Endodermal cell (in vitro differentiated cells): ENCODE data around the gene DGKD. TPM values are rescaled to one million over a fixed set of nuclear protein-coding genes. Genes with fewer than 3 reads are reported as not detected.

Experiments used
- DNase-seq: peaks from one replicate; pipeline ENCODE4 v3.0.0-alpha.2; 2017
- H3K27ac ChIP-seq: 2 replicates; pipeline ENCODE4 v1.5.1; 2013; ENCODE audit warnings: mild to moderate bottlenecking, low read depth, low read length, moderate library complexity
- H3K27me3 ChIP-seq: 2 replicates; pipeline ENCODE4 v1.6.1; 2013; ENCODE audit warnings: mild to moderate bottlenecking, low read length, moderate library complexity; ENCODE audit not compliant: insufficient read depth, control insufficient read depth, poor library complexity, severe bottlenecking
- H3K36me3 ChIP-seq: 2 replicates; pipeline ENCODE4 v1.7.0; 2013; ENCODE audit warnings: mild to moderate bottlenecking, low read length, moderate library complexity; ENCODE audit not compliant: control insufficient read depth, insufficient read depth
- H3K4me1 ChIP-seq: one replicate; pipeline ENCODE4 v1.7.0; 2013; ENCODE audit warnings: low read length; ENCODE audit not compliant: control insufficient read depth, insufficient read depth
- H3K4me3 ChIP-seq: 2 replicates; pipeline ENCODE4 v1.5.1; 2013; ENCODE audit warnings: mild to moderate bottlenecking, low read length, moderate library complexity
- H3K9ac ChIP-seq: 2 replicates; pipeline ENCODE4 v1.6.1; 2013; ENCODE audit warnings: mild to moderate bottlenecking, low read length, moderate library complexity; ENCODE audit not compliant: poor library complexity, severe bottlenecking; ENCODE audit errors: extremely low read depth
- H3K9me3 ChIP-seq: 2 replicates; pipeline ENCODE4 v1.6.1; 2013; ENCODE audit warnings: mild to moderate bottlenecking, low read length, moderate library complexity; ENCODE audit not compliant: control insufficient read depth
- H3K27ac Mint-ChIP-seq: 2 replicates; pipeline ENCODE4 v1.8.0; 2020; ENCODE audit warnings: mixed read lengths
- H3K27me3 Mint-ChIP-seq: 2 replicates; pipeline ENCODE4 v1.8.0; 2021; ENCODE audit warnings: mild to moderate bottlenecking, mixed read lengths; ENCODE audit not compliant: insufficient read depth
- H3K36me3 Mint-ChIP-seq: 2 replicates; pipeline ENCODE4 v1.8.0; 2020; ENCODE audit warnings: low read depth, mixed read lengths
- H3K4me1 Mint-ChIP-seq: 2 replicates; pipeline ENCODE4 v1.8.0; 2020; ENCODE audit warnings: mixed read lengths
- H3K4me3 Mint-ChIP-seq: 2 replicates; pipeline ENCODE4 v1.8.0; 2020; ENCODE audit warnings: mild to moderate bottlenecking, moderate library complexity, mixed read lengths
- H3K9me3 Mint-ChIP-seq: 2 replicates; pipeline ENCODE4 v1.8.0; 2020; ENCODE audit warnings: mild to moderate bottlenecking, mixed read lengths
- WGBS, 2 experiments: methylation state at CpG; one replicate each; pipeline versions ENCODE4 v1.1.5 to v1.1.7; 2013; ENCODE audit warnings: missing lambda C conversion rate in 2 of 2, mixed read lengths in 1 of 2; ENCODE audit not compliant: insufficient coverage in 1 of 2, insufficient read length in 1 of 2; 5-methylcytosine and 5-hydroxymethylcytosine counted together
- total RNA-seq, 2 donors: library from RNA; stranded (reverse); fragmentation: NEBNext Ultra II Directional in 1 of 2; extraction: Animal tissue kit (Norgen Biotek cat#: 25700) in 1 of 2; gene quantifications; 2 replicates in 1 of 2; 3 replicates in 1 of 2; pipeline ENCODE4 v1.2.1, GENCODE V29; 2021
- TF ChIP-seq, protein P1 (sequence below): fragments of 200-600 bp; sonication (generic); conservative IDR thresholded peaks from 2 replicates; pipeline ENCODE4 v1.5.0; 2021; ENCODE audit warnings: antibody characterized with exemption, mild to moderate bottlenecking

Gene DGKD
- total RNA-seq, 2 donors from 2014 or later = 39.2 to 46.9 TPM

DNA sequence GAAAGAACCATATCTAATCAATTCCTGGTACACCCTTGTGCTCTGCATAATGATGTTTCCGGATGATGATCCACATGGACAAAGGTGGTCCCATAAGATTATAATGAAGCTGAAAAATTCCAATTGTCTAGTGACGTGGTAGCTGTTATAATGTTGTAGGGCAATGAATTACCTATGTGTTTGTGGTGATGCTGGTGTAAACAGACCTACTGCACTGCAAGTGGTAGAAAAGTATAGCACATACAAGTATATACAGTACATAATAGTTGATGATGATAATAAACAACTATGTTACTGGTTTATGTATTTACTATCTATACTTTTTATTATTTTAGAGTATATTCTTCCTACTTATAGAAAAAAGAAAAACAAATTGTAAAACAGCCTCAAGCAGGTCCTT is 8.4 kb downstream of the DGKD start:
- peaks cover 7% of the 10 kb centered on the region for H3K4me1 ChIP-seq
- no peak for DNase-seq
- TF ChIP-seq, protein P1, sequence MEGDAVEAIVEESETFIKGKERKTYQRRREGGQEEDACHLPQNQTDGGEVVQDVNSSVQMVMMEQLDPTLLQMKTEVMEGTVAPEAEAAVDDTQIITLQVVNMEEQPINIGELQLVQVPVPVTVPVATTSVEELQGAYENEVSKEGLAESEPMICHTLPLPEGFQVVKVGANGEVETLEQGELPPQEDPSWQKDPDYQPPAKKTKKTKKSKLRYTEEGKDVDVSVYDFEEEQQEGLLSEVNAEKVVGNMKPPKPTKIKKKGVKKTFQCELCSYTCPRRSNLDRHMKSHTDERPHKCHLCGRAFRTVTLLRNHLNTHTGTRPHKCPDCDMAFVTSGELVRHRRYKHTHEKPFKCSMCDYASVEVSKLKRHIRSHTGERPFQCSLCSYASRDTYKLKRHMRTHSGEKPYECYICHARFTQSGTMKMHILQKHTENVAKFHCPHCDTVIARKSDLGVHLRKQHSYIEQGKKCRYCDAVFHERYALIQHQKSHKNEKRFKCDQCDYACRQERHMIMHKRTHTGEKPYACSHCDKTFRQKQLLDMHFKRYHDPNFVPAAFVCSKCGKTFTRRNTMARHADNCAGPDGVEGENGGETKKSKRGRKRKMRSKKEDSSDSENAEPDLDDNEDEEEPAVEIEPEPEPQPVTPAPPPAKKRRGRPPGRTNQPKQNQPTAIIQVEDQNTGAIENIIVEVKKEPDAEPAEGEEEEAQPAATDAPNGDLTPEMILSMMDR = no peak
- H3K27me3 Mint-ChIP-seq = no peaks in the 10 kb centered on the region
- H3K27me3 ChIP-seq = no peaks in the 10 kb centered on the region
- WGBS, 2 experiments = 78% methylated on average over 2 of the region's 2 CpGs; no CpG with 5 or more reads in 1 of the 2 experiments
- peaks cover 4% of the 10 kb centered on the region for H3K36me3 ChIP-seq
- H3K27ac Mint-ChIP-seq = no peak overlapping the region
- H3K4me1 Mint-ChIP-seq = peaks cover 14% of the 10 kb centered on the region
- H3K9me3 ChIP-seq = peaks cover 7% of the 10 kb centered on the region
- no peaks in the 10 kb centered on the region for H3K9me3 Mint-ChIP-seq
- H3K4me3 Mint-ChIP-seq = no peak overlapping the region
- H3K27ac ChIP-seq = no peak overlapping the region
- no peak overlapping the region for H3K9ac ChIP-seq
- no peak overlapping the region for H3K4me3 ChIP-seq
- H3K36me3 Mint-ChIP-seq = peaks cover 9% of the 10 kb centered on the region

DNA sequence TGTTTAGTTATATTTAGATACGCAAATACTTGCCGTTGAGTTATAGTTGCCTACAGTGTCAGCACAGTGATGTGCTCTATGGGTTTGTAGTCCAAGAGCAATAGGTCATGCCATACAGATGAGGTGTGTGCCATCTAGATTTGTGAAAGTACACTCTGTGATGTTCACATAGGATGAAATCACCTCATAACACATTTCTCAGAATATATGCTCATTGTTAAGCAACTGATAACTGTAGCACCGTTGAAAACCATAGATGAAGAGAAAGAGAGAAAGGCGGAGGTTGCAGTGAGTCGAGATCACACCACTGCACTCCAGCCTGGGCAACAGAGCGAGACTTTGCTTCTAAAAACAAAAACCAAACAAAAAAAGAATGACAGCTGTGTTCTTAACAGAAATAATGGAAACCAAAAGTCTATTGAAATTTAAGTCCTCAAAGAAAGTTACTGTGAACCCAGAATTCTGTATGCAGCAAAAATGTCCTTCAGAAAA is 9.5 kb downstream of the DGKD start:
- H3K27me3 Mint-ChIP-seq = no peaks in the 10 kb centered on the region

DNA sequence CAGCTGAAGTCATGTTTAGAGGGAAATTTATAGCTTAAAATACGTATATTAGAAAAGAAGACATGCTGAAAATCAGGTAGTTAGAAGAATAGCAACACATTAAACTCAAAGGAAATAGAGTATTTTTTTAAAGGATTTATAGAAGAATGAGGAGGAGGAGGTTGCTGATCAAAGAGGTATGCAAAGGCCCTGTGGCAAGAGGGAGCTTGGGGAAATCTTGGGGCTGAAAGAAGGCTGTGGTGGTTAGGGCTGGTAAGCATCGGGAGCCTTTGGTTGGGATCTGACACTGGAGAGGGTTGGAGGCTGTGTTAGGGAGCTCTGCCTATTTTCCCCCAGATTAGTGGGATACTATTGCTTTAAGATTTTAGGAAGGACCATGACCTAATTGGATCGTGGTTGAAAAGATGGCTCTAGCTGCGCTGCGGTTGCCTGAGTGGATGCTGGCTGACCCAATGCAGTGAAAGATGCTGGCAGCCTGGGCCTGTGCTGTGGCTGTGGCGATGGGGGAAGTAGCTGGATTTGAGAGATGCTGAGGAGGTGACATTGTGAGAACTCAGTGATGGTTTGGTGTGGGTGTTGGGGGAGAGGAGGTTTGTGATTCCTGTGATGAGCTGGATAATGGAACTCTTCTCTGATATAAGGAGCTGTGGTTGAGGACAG is 11.7 kb downstream of the DGKD start:
- no peaks in the 10 kb centered on the region for H3K9me3 Mint-ChIP-seq
- peaks cover 7% of the 10 kb centered on the region for H3K9me3 ChIP-seq
- WGBS, 2 experiments = 90% methylated on average over 2 to 6 of the region's 6 CpGs
- H3K4me3 ChIP-seq = no peak overlapping the region
- H3K4me3 Mint-ChIP-seq = no peak overlapping the region
- peaks cover 1% of the 10 kb centered on the region for H3K4me1 ChIP-seq
- H3K27me3 Mint-ChIP-seq = no peaks in the 10 kb centered on the region
- DNase-seq = no peak
- TF ChIP-seq, protein P1 = no peak
- H3K27ac ChIP-seq = no peak overlapping the region
- H3K27ac Mint-ChIP-seq = no peak overlapping the region
- peaks cover 8% of the 10 kb centered on the region for H3K4me1 Mint-ChIP-seq
- H3K36me3 ChIP-seq = peaks cover 4% of the 10 kb centered on the region
- peaks cover 7% of the 10 kb centered on the region for H3K36me3 Mint-ChIP-seq
- no peaks in the 10 kb centered on the region for H3K27me3 ChIP-seq
- no peak overlapping the region for H3K9ac ChIP-seq

More for the DNA sequence above, 9.5 kb downstream of the DGKD start:
- H3K4me3 Mint-ChIP-seq = no peak overlapping the region
- no peak overlapping the region for H3K27ac ChIP-seq
- no peak overlapping the region for H3K9ac ChIP-seq
- H3K4me1 ChIP-seq = peaks cover 7% of the 10 kb centered on the region
- peaks cover 7% of the 10 kb centered on the region for H3K9me3 ChIP-seq
- peaks cover 4% of the 10 kb centered on the region for H3K36me3 ChIP-seq
- TF ChIP-seq, protein P1 = no peak
- H3K27ac Mint-ChIP-seq = no peak overlapping the region
- WGBS, 2 experiments = 93 to 94% methylated on average over 5 to 6 of the region's 6 CpGs
- H3K9me3 Mint-ChIP-seq = no peaks in the 10 kb centered on the region
- peaks cover 7% of the 10 kb centered on the region for H3K36me3 Mint-ChIP-seq
- DNase-seq = no peak
- peaks cover 15% of the 10 kb centered on the region for H3K4me1 Mint-ChIP-seq
- no peak overlapping the region for H3K4me3 ChIP-seq
- H3K27me3 ChIP-seq = no peaks in the 10 kb centered on the region
